ENCODE data around the gene UHRF1. TPM values are rescaled to one million over a fixed set of nuclear protein-coding genes. Genes with fewer than 3 reads are reported as not detected.
"Not testable (repeated sequence)": the region's sequence is repeated elsewhere in the genome, so short reads cannot be mapped to it uniquely, and the experiment has no call there.

Gene UHRF1
- total RNA-seq, 3 donors from 2014 or later: 0.32 to 0.66 (median 0.44) TPM

GRCh38 chr19:4877753-4878490 lies 31.4 kb upstream of the UHRF1 start:
- Histone ChIP-seq H3K36me3 (no peaks in the 10 kb centered on the region), H3K9me3 (no peaks in the 10 kb centered on the region), H3K27me3 (no peaks in the 10 kb centered on the region), H3K4me3 (peak overlapping the region in 2 of 3 donors; percentile 8 to 28), H3K27ac (peak overlapping the region; percentile 74 to 80), H3K4me1 (no peaks in the 10 kb centered on the region)
- intact Hi-C loops (cut with DNase I; ENCODE audit: low total_unique reads): loop anchor here (5.0 kb wide), 1 partner anchor 919 kb away; no protein-coding TSS in a partner anchor
- DNase-seq (ENCODE audit: low spot score in 2 of 2): peak in 1 of 2 donors; percentile 86
- TF ChIP-seq POLR2AphosphoS5 (IDR thresholded peaks at IDR 0.05): peak in 2 of 3 donors; percentile 10 to 18
- TF ChIP-seq CTCF (IDR thresholded peaks at IDR 0.05): no peak

- no peak for TF ChIP-seq POLR2AphosphoS5 (IDR thresholded peaks at IDR 0.05)
- no peak for TF ChIP-seq CTCF (IDR thresholded peaks at IDR 0.05)
- no peak for TF ChIP-seq POLR2A (IDR thresholded peaks at IDR 0.05)
- Histone ChIP-seq H3K4me3 (peak overlapping the region in 2 of 3 donors; percentile 8 to 40), H3K27ac (peak overlapping the region; percentile 74 to 80), H3K36me3 (no peaks in the 10 kb centered on the region), H3K9me3 (no peaks in the 10 kb centered on the region), H3K27me3 (no peaks in the 10 kb centered on the region), H3K4me1 (no peaks in the 10 kb centered on the region)
- intact Hi-C loops (cut with DNase I; ENCODE audit: low total_unique reads): loop anchor here (5.0 kb wide), 1 partner anchor 919 kb away; no protein-coding TSS in a partner anchor
- peak in 1 of 2 donors; percentile 29 for DNase-seq (ENCODE audit: low spot score in 2 of 2)
Measured at GRCh38 chr19:4878491-4878968, 30.8 kb upstream of the UHRF1 start.

- H3K36me3 ChIP-seq: no peaks in the 10 kb centered on the region
- H3K4me1 ChIP-seq: no peaks in the 10 kb centered on the region
- H3K9me3 ChIP-seq: no peaks in the 10 kb centered on the region
- no peak overlapping the region for H3K4me3 ChIP-seq
- H3K27ac ChIP-seq: peak overlapping the region in 1 of 2 donors; percentile 80
- TF ChIP-seq POLR2A (IDR thresholded peaks at IDR 0.05): no peak
- no peak for TF ChIP-seq POLR2AphosphoS5 (IDR thresholded peaks at IDR 0.05)
- TF ChIP-seq CTCF (IDR thresholded peaks at IDR 0.05): no peak
- DNase-seq (ENCODE audit: low spot score in 2 of 2): no peak
- intact Hi-C loops (cut with DNase I; ENCODE audit: low total_unique reads): loop anchor here (5.0 kb wide), 1 partner anchor 918 kb away; no protein-coding TSS in a partner anchor
- H3K27me3 ChIP-seq: no peaks in the 10 kb centered on the region
Measured at GRCh38 chr19:4879041-4879440, 30.3 kb upstream of the UHRF1 start.

- DNase-seq (ENCODE audit: low spot score in 2 of 2); H3K27ac ChIP-seq; H3K36me3 ChIP-seq; H3K4me1 ChIP-seq; H3K9me3 ChIP-seq; H3K27me3 ChIP-seq; H3K4me3 ChIP-seq; intact Hi-C loops (cut with DNase I; ENCODE audit: low total_unique reads): not testable (repeated sequence)
Measured at GRCh38 chr19:4882874-4883273, 26.4 kb upstream of the UHRF1 start.

GRCh38 chr19:4884993-4885392 lies 24.3 kb upstream of the UHRF1 start:
- H3K4me1 ChIP-seq; H3K9me3 ChIP-seq; DNase-seq (ENCODE audit: low spot score in 2 of 2); H3K27ac ChIP-seq; H3K4me3 ChIP-seq; intact Hi-C loops (cut with DNase I; ENCODE audit: low total_unique reads); H3K27me3 ChIP-seq; H3K36me3 ChIP-seq: not testable (repeated sequence)

GRCh38 chr19:4887803-4888202 lies 21.5 kb upstream of the UHRF1 start:
- H3K27me3 ChIP-seq; H3K27ac ChIP-seq; H3K4me1 ChIP-seq; H3K36me3 ChIP-seq; DNase-seq (ENCODE audit: low spot score in 2 of 2); H3K9me3 ChIP-seq; intact Hi-C loops (cut with DNase I; ENCODE audit: low total_unique reads); H3K4me3 ChIP-seq: not testable (repeated sequence)

Data from breast epithelium (tissue), 4 donors.